Parathyroid adenoma (tissue), 2 donors: Measurements from ENCODE around the gene SLC16A12.

Source experiments
- H2AFZ ChIP-seq: fragments of 300-600 bp; sonication (generic); one replicate; pipeline ENCODE4 v1.7.0; 2017; ENCODE audit warnings: antibody characterized with exemption, mild to moderate bottlenecking
- H3K27ac ChIP-seq: fragments of 300-600 bp; sonication (generic); one replicate; pipeline ENCODE4 v1.7.0; 2017
- H3K27me3 ChIP-seq: fragments of 300-600 bp; sonication (generic); one replicate; pipeline ENCODE4 v1.7.0; 2017; ENCODE audit warnings: low read length; ENCODE audit not compliant: control insufficient read depth, insufficient read depth
- H3K36me3 ChIP-seq: fragments of 300-600 bp; sonication (generic); one replicate; pipeline ENCODE4 v1.7.0; 2017; ENCODE audit warnings: low read length; ENCODE audit not compliant: control insufficient read depth, insufficient read depth
- H3K4me1 ChIP-seq: fragments of 300-600 bp; sonication (generic); one replicate; pipeline ENCODE4 v1.7.0; 2017; ENCODE audit warnings: control low read depth
- H3K4me2 ChIP-seq: fragments of 300-600 bp; sonication (generic); one replicate; pipeline ENCODE4 v1.7.0; 2017; ENCODE audit warnings: low read length
- H3K4me3 ChIP-seq: fragments of 300-600 bp; sonication (generic); one replicate; pipeline ENCODE4 v1.7.0; 2017; ENCODE audit warnings: low read depth, low read length
- H3K79me2 ChIP-seq: fragments of 300-600 bp; sonication (generic); one replicate; pipeline ENCODE4 v1.7.0; 2017; ENCODE audit warnings: control low read depth
- H3K9ac ChIP-seq: fragments of 300-600 bp; sonication (generic); one replicate; pipeline ENCODE4 v1.7.0; 2017; ENCODE audit warnings: mild to moderate bottlenecking
- H3K9me3 ChIP-seq: fragments of 300-600 bp; sonication (generic); one replicate; pipeline ENCODE4 v1.7.0; 2017; ENCODE audit warnings: low read length; ENCODE audit not compliant: control insufficient read depth
- TF ChIP-seq, protein P1 (sequence below): fragments of 300-600 bp; sonication (generic); IDR thresholded peaks from one replicate; pipeline ENCODE4 v1.7.0; 2017; ENCODE audit warnings: antibody characterized with exemption, mild to moderate bottlenecking
- donor health status: primary hyperparathyroidism.

Gene SLC16A12

DNA sequence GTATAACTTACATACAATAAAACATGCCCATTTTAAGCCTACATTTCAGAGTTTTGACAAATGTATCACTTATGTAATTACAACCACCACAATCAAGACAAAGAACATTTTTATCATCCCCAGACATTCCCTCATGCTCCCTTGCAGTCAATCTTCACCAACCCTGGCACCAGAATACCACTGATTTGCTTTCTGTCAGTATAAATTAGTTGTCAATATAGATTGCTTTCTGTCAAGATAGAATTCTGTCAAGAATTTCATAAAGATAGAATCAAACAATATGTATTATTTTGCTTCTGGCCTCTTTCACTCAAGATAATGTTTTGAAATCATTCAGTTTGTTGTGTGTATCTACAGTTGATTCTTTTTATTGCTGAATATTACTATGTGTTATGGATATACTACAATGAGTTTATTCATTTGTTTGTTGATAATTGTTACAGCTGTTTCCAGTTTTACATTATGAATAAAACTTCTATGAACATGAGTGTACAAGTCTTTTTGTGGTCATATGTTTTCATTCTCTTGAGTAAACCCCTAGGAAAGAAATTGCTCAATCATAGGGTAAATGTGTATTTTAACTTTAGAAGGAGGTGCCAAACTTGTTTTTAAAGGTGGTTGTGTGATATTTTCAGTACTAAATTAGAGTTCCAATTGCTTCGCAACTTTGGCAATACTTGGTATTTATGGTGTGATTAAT lies 64.1 kb downstream of the SLC16A12 start:
- H3K9ac ChIP-seq = no peak overlapping the region
- peaks cover 8% of the 10 kb centered on the region for H3K4me1 ChIP-seq
- H3K4me3 ChIP-seq = no peak overlapping the region
- H3K79me2 ChIP-seq = no peaks in the 10 kb centered on the region
- no peaks in the 10 kb centered on the region for H3K27me3 ChIP-seq
- H2AFZ ChIP-seq = peak overlapping the region; percentile 70
- H3K4me2 ChIP-seq = no peak overlapping the region
- no peaks in the 10 kb centered on the region for H3K9me3 ChIP-seq
- TF ChIP-seq, protein P1, sequence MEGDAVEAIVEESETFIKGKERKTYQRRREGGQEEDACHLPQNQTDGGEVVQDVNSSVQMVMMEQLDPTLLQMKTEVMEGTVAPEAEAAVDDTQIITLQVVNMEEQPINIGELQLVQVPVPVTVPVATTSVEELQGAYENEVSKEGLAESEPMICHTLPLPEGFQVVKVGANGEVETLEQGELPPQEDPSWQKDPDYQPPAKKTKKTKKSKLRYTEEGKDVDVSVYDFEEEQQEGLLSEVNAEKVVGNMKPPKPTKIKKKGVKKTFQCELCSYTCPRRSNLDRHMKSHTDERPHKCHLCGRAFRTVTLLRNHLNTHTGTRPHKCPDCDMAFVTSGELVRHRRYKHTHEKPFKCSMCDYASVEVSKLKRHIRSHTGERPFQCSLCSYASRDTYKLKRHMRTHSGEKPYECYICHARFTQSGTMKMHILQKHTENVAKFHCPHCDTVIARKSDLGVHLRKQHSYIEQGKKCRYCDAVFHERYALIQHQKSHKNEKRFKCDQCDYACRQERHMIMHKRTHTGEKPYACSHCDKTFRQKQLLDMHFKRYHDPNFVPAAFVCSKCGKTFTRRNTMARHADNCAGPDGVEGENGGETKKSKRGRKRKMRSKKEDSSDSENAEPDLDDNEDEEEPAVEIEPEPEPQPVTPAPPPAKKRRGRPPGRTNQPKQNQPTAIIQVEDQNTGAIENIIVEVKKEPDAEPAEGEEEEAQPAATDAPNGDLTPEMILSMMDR = no peak
- H3K36me3 ChIP-seq = no peaks in the 10 kb centered on the region
- no peak overlapping the region for H3K27ac ChIP-seq

DNA sequence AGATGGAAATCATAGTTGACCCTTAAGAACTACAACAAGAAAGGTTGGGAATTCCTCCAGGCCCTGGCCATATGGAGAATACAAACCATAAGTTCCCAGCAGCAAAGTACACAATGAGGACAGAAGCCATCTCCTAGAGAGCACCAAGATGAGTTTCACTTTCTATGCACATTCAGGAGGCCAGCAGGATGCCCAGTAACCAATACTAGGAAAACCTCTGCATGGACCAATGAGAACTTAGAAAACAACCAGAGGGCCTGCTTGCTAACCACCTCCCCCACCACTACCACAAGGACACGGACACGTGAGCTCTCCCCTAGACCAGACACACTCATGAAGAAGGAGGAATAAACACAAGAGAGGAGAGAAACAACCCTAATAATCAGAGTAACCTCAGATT lies 64.8 kb downstream of the SLC16A12 start:
- Histone ChIP-seq H3K9ac (no peak overlapping the region), H3K79me2 (no peaks in the 10 kb centered on the region), H3K27me3 (no peaks in the 10 kb centered on the region), H3K36me3 (no peaks in the 10 kb centered on the region), H3K27ac (no peak overlapping the region), H3K4me1 (peaks cover 2% of the 10 kb centered on the region), H3K4me2 (no peak overlapping the region), H3K4me3 (no peak overlapping the region), H3K9me3 (no peaks in the 10 kb centered on the region), H2AFZ (peak overlapping the region; percentile 70)
- TF ChIP-seq, protein P1 = no peak

DNA sequence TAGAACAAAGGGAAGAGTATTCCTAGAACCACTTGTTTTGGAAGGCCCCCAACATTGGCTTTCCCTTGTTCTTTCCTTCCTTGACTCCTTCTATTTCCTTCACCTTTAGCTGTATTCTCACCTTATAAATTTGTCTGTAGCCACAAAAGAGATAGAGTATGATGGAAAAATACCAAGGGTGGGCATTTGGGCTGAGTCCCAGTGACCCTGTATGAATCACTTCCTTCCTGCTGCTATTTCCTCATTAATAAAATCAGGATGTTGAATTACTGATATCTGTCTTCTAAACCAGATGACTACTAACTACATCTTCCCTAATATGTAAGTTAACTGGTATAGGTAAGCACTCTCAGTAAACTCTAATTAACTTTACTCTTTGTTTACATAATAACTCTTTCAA lies 65.9 kb downstream of the SLC16A12 start:
- H3K27me3 ChIP-seq = no peaks in the 10 kb centered on the region
- H3K9me3 ChIP-seq = no peaks in the 10 kb centered on the region
- TF ChIP-seq, protein P1 = no peak
- H3K4me1 ChIP-seq = no peaks in the 10 kb centered on the region
- no peak overlapping the region for H3K9ac ChIP-seq
- H3K79me2 ChIP-seq = no peaks in the 10 kb centered on the region
- no peak overlapping the region for H3K27ac ChIP-seq
- no peaks in the 10 kb centered on the region for H3K36me3 ChIP-seq
- H2AFZ ChIP-seq = no peak overlapping the region
- no peak overlapping the region for H3K4me2 ChIP-seq
- H3K4me3 ChIP-seq = no peak overlapping the region

DNA sequence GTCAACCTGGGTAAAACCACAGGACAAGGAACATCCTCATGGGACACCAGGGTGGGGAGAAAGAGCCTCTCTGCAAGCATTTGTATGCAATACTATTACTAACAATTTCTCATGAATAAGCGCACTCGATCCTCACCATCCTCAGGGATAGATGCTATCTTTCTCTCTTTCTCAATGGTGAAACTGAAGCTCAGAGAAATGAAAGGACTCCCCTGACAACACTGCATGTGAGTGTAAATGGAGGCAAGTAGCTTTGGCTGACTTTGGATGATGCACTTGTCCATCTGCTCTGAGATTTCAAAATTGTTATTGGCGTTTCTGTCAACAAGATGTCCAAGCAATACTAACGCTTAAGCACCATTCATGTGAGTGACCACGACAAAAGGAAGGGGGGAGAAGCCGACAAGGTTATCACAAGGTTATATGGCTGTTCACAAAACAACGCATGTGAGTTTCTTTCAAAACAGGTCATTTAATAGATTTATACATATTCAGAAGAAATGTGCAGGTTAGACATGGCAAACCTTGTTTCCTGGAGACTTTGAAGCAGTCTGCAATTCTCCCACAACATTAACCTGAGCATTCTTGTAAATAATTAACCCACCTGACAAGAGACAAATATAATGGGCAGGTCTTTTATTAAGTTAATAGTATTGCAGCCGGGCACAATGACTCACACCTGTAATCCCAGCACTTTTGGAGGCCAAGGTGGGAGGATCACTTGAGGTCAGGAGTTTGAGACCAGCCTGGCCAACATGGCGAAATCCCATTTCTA lies 67.0 kb downstream of the SLC16A12 start:
- Histone ChIP-seq H3K4me2 (no peak overlapping the region), H3K36me3 (no peaks in the 10 kb centered on the region), H2AFZ (no peak overlapping the region), H3K79me2 (no peaks in the 10 kb centered on the region), H3K4me3 (no peak overlapping the region), H3K27me3 (no peaks in the 10 kb centered on the region), H3K9me3 (no peaks in the 10 kb centered on the region), H3K27ac (no peak overlapping the region), H3K9ac (no peak overlapping the region), H3K4me1 (no peaks in the 10 kb centered on the region)
- TF ChIP-seq, protein P1 = no peak
